Hepatocyte (in vitro differentiated cells): ENCODE results near the gene AP3S2.

ENCODE experiments used
- CTCF ChIP-seq: fragments of 200-600 bp; sonication (generic); IDR thresholded peaks from 2 replicates; pipeline ENCODE4 v1.5.1; 2016; ENCODE audit warnings: antibody characterized with exemption, mild to moderate bottlenecking; ENCODE audit not compliant: poor library complexity
- EZH2 ChIP-seq: fragments of 200-600 bp; sonication (generic); IDR thresholded peaks from 2 replicates; pipeline ENCODE4 v1.6.1; 2016; ENCODE audit warnings: antibody characterized with exemption, mild to moderate bottlenecking, borderline replicate concordance
- EZH2phosphoT487 ChIP-seq: fragments of 200-600 bp; sonication (generic); IDR thresholded peaks from one replicate; pipeline ENCODE4 v1.6.1; 2018; ENCODE audit warnings: antibody characterized with exemption, mild to moderate bottlenecking, low read depth, moderate library complexity; ENCODE audit not compliant: unreplicated experiment, severe bottlenecking

GRCh38 chr15:89939910-89940309 lies 46.1 kb upstream of the AP3S2 start:
- TF ChIP-seq EZH2 (no peak), CTCF (no peak), EZH2phosphoT487 (no peak)
